Subcutaneous adipose tissue (tissue), 4 donors: ENCODE data around the gene FARP1. TPM values are rescaled to one million over a fixed set of nuclear protein-coding genes. Genes with fewer than 3 reads are reported as not detected.

Source experiments
- CTCF ChIP-seq: fragments of 450-650 bp; IDR thresholded peaks from one replicate; pipeline ENCODE4 v1.5.1; 2016; ENCODE audit warnings: low read depth, mild to moderate bottlenecking, control low read depth, antibody characterized with exemption, moderate library complexity
- total RNA-seq, 4 donors: library from RNA; depleted of rRNA; stranded (reverse); fragments of >200 nt; gene quantifications; one replicate each; pipeline ENCODE4 v1.1.0, GENCODE V29; 2016

The FARP1 gene
- total RNA-seq, 4 donors from 2014 or later = 24.9 to 39.9 (median 28.8) TPM

- TF ChIP-seq CTCF = no peak
These were observed 279.2 kb downstream of the FARP1 start for GRCh38 chr13:98422046-98422445.

DNA sequence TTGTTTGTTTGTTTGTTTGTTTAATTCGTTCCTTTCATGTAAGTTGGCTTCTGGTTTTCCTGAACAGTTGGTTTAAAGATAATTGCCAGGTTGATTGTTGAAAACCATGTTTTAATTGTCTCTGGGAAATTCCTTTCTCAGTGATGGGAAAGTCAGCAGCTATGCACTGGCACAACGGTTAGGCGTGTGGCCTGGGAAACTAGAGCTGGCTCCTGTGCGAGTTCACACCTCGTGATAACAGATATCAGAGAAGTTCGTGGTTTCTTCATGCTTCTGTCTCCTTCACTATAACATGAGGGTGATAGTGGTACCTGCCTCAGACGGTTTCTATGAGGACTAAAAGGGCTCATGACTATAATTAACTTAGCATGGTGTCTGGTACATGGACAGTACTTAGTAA, 280.5 kb downstream of the FARP1 start:
- no peak for TF ChIP-seq CTCF

- no peak for TF ChIP-seq CTCF
These were observed 284.6 kb downstream of the FARP1 start for GRCh38 chr13:98427331-98427995.

- TF ChIP-seq CTCF = no peak
These were observed 285.5 kb downstream of the FARP1 start for GRCh38 chr13:98428256-98428966.

DNA sequence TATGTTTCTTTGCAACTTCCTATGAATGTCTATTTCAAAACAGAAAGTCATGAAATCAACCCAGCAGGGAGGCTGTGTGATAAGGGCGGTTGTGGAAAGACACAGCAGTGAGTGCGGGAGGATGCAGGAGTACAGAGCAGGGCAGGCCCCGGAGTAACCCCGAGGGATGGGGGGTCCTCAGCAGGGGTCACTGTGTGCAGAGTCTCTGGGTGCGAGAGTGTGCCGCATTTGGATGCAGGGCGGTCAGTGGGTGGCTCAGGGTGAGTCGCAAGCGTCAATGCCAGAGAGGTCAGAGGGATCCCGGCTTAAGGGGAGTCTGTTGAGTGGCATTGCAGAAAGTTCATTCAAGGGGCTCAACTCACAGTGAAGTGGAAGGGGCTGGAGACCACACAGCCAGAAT, 286.2 kb downstream of the FARP1 start:
- TF ChIP-seq CTCF = no peak

- TF ChIP-seq CTCF = no peak
These were observed 286.6 kb downstream of the FARP1 start for GRCh38 chr13:98429531-98429930.

GRCh38 chr13:98429977-98430736, 287.3 kb downstream of the FARP1 start:
- no peak for TF ChIP-seq CTCF
